ENCODE measurements around the gene WNT7B.

DNA sequence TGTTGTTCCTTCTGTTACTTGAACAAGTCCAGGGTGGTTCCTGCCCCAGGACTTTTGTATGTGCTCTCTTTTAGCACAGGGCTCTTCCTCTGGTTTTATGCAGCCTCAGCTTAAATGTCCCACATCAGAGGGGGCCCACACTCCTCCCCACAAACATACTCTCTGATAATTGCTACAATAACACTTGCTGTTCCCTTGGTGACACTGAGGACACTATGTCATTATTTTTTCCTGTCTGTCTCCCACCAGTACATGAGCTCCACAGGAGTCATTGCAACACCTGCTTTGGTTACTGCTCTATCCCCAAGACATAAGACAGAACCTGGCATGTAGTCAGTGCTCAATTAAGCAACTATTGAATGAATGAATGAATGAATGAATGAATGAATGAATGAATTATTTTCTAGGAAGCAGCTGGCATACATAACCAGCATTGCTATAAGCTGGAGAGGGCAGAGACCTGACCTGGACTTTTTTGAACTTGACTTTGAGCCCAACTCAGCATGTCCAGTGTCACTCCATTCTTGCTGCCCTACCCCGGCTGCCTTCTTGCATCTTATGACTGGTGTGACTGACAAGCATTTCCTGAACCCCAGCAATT, 7.5 kb upstream of the WNT7B start:
- TF ChIP-seq, protein P1, sequence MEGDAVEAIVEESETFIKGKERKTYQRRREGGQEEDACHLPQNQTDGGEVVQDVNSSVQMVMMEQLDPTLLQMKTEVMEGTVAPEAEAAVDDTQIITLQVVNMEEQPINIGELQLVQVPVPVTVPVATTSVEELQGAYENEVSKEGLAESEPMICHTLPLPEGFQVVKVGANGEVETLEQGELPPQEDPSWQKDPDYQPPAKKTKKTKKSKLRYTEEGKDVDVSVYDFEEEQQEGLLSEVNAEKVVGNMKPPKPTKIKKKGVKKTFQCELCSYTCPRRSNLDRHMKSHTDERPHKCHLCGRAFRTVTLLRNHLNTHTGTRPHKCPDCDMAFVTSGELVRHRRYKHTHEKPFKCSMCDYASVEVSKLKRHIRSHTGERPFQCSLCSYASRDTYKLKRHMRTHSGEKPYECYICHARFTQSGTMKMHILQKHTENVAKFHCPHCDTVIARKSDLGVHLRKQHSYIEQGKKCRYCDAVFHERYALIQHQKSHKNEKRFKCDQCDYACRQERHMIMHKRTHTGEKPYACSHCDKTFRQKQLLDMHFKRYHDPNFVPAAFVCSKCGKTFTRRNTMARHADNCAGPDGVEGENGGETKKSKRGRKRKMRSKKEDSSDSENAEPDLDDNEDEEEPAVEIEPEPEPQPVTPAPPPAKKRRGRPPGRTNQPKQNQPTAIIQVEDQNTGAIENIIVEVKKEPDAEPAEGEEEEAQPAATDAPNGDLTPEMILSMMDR (conservative IDR thresholded peaks at IDR 0.05) = no peak
- no peak for TF ChIP-seq EZH2 (IDR thresholded peaks at IDR 0.05; ENCODE audit: low read depth)

All from PC-9 (cell line).